ENCODE measurements around the gene IGSF8. TPM values are rescaled to one million over a fixed set of nuclear protein-coding genes. Genes with fewer than 3 reads are reported as not detected.

The IGSF8 gene
- total RNA-seq, 1 experiment from 2014 or later = 35.6 TPM

DNA sequence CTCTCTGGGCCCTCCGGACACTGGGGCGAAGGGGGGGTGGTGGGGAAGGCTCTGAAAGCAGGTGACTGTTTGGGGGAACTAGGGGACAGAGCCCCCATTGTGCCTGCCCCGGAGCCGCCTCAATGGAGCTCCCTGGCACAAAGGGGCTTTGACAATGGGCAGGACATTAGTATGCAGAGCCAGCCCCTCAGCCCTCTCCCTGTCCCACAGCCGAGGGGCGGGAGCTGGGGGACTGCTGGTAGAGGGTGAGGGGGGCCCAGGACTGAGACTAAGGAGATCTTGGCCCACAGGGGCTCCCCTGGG, 36.2 kb downstream of the IGSF8 start:
- H3K4me2 ChIP-seq (ENCODE audit: low read length) = no peak overlapping the region
- H3K79me2 ChIP-seq (ENCODE audit: insufficient read depth, low read length) = no peaks in the 10 kb centered on the region
- H3K9ac ChIP-seq (ENCODE audit: low read length) = no peak overlapping the region
- ATAC-seq (no peak), DNase-seq (ENCODE audit: low read depth, low spot score) (no peak)
- no peak overlapping the region for H2AFZ ChIP-seq (ENCODE audit: low read depth, low read length, poor library complexity, severe bottlenecking)
- BruUV-seq (replicated peaks) = no TSS peak
- ChIA-PET RAD21 (ENCODE audit: low non-redundant PET in 1 of 2, low total read pairs in 2 of 2, uncharacterized antibody in 2 of 2, unreplicated experiment in 2 of 2) (no interaction called here), POLR2A (no interaction called here), CTCF (interaction anchor here (1.9 to 2.2 kb wide), 2 partner anchors 16 kb away, joined by 7 to 10 read pairs; no protein-coding TSS in a partner anchor)
- H3K9me2 ChIP-seq (ENCODE audit: insufficient read depth) = no peaks in the 10 kb centered on the region
- no peaks in the 10 kb centered on the region for H4K20me1 ChIP-seq (ENCODE audit: insufficient read depth)
- H3K36me3 ChIP-seq (ENCODE audit: control insufficient read depth in 1 of 2, insufficient read depth in 2 of 2, low read length in 2 of 2) = no peaks in the 10 kb centered on the region
- H3K9me3 ChIP-seq (ENCODE audit: control insufficient read depth in 1 of 2, insufficient read depth in 1 of 2, low read depth in 1 of 2, low read length in 2 of 2) = no peaks in the 10 kb centered on the region
- H3K27me3 ChIP-seq (ENCODE audit: insufficient read depth, low read length) = no peaks in the 10 kb centered on the region
- intact Hi-C loops (cut with micrococcal nuclease) = no loop called here
- peaks cover 0 to 5% of the 10 kb centered on the region in 2 experiments; a peak in 2 of 4 replicates for H3K4me1 ChIP-seq (ENCODE audit: control insufficient read depth in 1 of 2, insufficient read depth in 2 of 2, low read length in 2 of 2)
- no peak overlapping the region for H3K27ac ChIP-seq (ENCODE audit: low read depth, low read length)
- no peak overlapping the region for H3K4me3 ChIP-seq (replicated peaks in 1 of 2; ENCODE audit: low read depth in 1 of 2, low read length in 2 of 2)
- TF ChIP-seq ZNF274 (IDR thresholded peaks at IDR 0.05; ENCODE audit: low read depth, low read length) (no peak), SRF (IDR thresholded peaks at IDR 0.05; ENCODE audit: low read depth) (no peak), EZH2phosphoT487 (IDR thresholded peaks at IDR 0.05; ENCODE audit: borderline replicate concordance) (no peak), JUND (IDR thresholded peaks at IDR 0.05) (no peak), EZH2 (IDR thresholded peaks at IDR 0.05) (no peak), TCF7L2 (IDR thresholded peaks at IDR 0.05; ENCODE audit: borderline replicate concordance, extremely low read depth, insufficient read depth, insufficient read length) (no peak), RAD21 (IDR thresholded peaks at IDR 0.05; ENCODE audit: low read depth) (no peak), SIN3A (IDR thresholded peaks at IDR 0.05; ENCODE audit: low read depth) (no peak), ELF1 (IDR thresholded peaks at IDR 0.05; ENCODE audit: borderline replicate concordance, low read depth) (no peak), POLR2A (IDR thresholded peaks at IDR 0.05; ENCODE audit: borderline replicate concordance, extremely low read depth, insufficient read depth, insufficient read length) (no peak), ZFX (IDR thresholded peaks at IDR 0.05) (no peak), CBX3 (IDR thresholded peaks at IDR 0.05; ENCODE audit: low read depth) (no peak), YY1 (IDR thresholded peaks at IDR 0.05; ENCODE audit: extremely low read depth, insufficient replicate concordance, low read depth, low read length) (no peak), POLR2AphosphoS5 (IDR thresholded peaks at IDR 0.05; ENCODE audit: low read depth, low read length) (no peak)
- TF ChIP-seq, protein P1, sequence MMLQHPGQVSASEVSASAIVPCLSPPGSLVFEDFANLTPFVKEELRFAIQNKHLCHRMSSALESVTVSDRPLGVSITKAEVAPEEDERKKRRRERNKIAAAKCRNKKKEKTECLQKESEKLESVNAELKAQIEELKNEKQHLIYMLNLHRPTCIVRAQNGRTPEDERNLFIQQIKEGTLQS (IDR thresholded peaks at IDR 0.05) = no peak
- TF ChIP-seq, protein P2, sequence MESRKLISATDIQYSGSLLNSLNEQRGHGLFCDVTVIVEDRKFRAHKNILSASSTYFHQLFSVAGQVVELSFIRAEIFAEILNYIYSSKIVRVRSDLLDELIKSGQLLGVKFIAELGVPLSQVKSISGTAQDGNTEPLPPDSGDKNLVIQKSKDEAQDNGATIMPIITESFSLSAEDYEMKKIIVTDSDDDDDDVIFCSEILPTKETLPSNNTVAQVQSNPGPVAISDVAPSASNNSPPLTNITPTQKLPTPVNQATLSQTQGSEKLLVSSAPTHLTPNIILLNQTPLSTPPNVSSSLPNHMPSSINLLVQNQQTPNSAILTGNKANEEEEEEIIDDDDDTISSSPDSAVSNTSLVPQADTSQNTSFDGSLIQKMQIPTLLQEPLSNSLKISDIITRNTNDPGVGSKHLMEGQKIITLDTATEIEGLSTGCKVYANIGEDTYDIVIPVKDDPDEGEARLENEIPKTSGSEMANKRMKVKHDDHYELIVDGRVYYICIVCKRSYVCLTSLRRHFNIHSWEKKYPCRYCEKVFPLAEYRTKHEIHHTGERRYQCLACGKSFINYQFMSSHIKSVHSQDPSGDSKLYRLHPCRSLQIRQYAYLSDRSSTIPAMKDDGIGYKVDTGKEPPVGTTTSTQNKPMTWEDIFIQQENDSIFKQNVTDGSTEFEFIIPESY (IDR thresholded peaks at IDR 0.05; ENCODE audit: extremely low read depth, insufficient replicate concordance, low read length) = no peak
- TF ChIP-seq, protein P3, sequence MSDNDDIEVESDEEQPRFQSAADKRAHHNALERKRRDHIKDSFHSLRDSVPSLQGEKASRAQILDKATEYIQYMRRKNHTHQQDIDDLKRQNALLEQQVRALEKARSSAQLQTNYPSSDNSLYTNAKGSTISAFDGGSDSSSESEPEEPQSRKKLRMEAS (IDR thresholded peaks at IDR 0.05) = no peak
